Measurements from ENCODE around the gene AURKAIP1.

AURKAIP1 gene

GRCh38 chr1:1344655-1345361 is 30.2 kb downstream of the AURKAIP1 start:
- in situ Hi-C loops (cut with MboI; ENCODE audit: low sequenced_read_pairs, unreplicated experiment) = no loop called here
- no peak for DNase-seq (ENCODE audit: low spot score)
- TF ChIP-seq CTCF (IDR thresholded peaks at IDR 0.05; ENCODE audit: borderline replicate concordance, control extremely low read depth, extremely low read depth, insufficient read depth, missing control alignments) = no peak

GRCh38 chr1:1343811-1344421 is 31.1 kb downstream of the AURKAIP1 start:
- TF ChIP-seq CTCF (IDR thresholded peaks at IDR 0.05; ENCODE audit: borderline replicate concordance, control extremely low read depth, extremely low read depth, insufficient read depth, missing control alignments) = no peak
- in situ Hi-C loops (cut with MboI; ENCODE audit: low sequenced_read_pairs, unreplicated experiment) = no loop called here
- DNase-seq (ENCODE audit: low spot score) = no peak

GRCh38 chr1:1342584-1343115 is 32.4 kb downstream of the AURKAIP1 start:
- no peak for DNase-seq (ENCODE audit: low spot score)
- in situ Hi-C loops (cut with MboI; ENCODE audit: low sequenced_read_pairs, unreplicated experiment) = no loop called here
- no peak for TF ChIP-seq CTCF (IDR thresholded peaks at IDR 0.05; ENCODE audit: borderline replicate concordance, control extremely low read depth, extremely low read depth, insufficient read depth, missing control alignments)

GRCh38 chr1:1342061-1342562 is 32.9 kb downstream of the AURKAIP1 start:
- no peak for DNase-seq (ENCODE audit: low spot score)
- no peak for TF ChIP-seq CTCF (IDR thresholded peaks at IDR 0.05; ENCODE audit: borderline replicate concordance, control extremely low read depth, extremely low read depth, insufficient read depth, missing control alignments)
- in situ Hi-C loops (cut with MboI; ENCODE audit: low sequenced_read_pairs, unreplicated experiment) = no loop called here

- TF ChIP-seq CTCF (IDR thresholded peaks at IDR 0.05; ENCODE audit: borderline replicate concordance, control extremely low read depth, extremely low read depth, insufficient read depth, missing control alignments) = no peak
- DNase-seq (ENCODE audit: low spot score) = no peak
- in situ Hi-C loops (cut with MboI; ENCODE audit: low sequenced_read_pairs, unreplicated experiment) = no loop called here
Measured at GRCh38 chr1:1341549-1342021, 33.4 kb downstream of the AURKAIP1 start.

- in situ Hi-C loops (cut with MboI; ENCODE audit: low sequenced_read_pairs, unreplicated experiment) = no loop called here
Measured at GRCh38 chr1:1340791-1341548, 34.0 kb downstream of the AURKAIP1 start.

More at GRCh38 chr1:1340791-1341548, 34.0 kb downstream of the AURKAIP1 start:
- TF ChIP-seq CTCF (IDR thresholded peaks at IDR 0.05; ENCODE audit: borderline replicate concordance, control extremely low read depth, extremely low read depth, insufficient read depth, missing control alignments) = no peak
- no peak for DNase-seq (ENCODE audit: low spot score)
